ENCODE measurements around the gene CELSR2.
"Not testable (repeated sequence)": the region's sequence is repeated elsewhere in the genome, so short reads cannot be mapped to it uniquely, and the experiment has no call there.

The CELSR2 gene

GRCh38 chr1:109300650-109301151, 51.4 kb downstream of the CELSR2 start:
- H3K4me2 ChIP-seq, result no peak overlapping the region
- H3K4me1 ChIP-seq, result peaks cover 1% of the 10 kb centered on the region
- no peak overlapping the region for H3K9ac ChIP-seq
- no peaks in the 10 kb centered on the region for H3K9me3 ChIP-seq
- H4K20me1 ChIP-seq, result no peaks in the 10 kb centered on the region
- H3K27ac ChIP-seq, result no peak overlapping the region
- H3K36me3 ChIP-seq, result no peaks in the 10 kb centered on the region
- no peak for TF ChIP-seq Cebpa-rat (IDR thresholded peaks at IDR 0.05)
- no peaks in the 10 kb centered on the region for H3K27me3 ChIP-seq
- no peak overlapping the region for H3K4me3 ChIP-seq

DNA sequence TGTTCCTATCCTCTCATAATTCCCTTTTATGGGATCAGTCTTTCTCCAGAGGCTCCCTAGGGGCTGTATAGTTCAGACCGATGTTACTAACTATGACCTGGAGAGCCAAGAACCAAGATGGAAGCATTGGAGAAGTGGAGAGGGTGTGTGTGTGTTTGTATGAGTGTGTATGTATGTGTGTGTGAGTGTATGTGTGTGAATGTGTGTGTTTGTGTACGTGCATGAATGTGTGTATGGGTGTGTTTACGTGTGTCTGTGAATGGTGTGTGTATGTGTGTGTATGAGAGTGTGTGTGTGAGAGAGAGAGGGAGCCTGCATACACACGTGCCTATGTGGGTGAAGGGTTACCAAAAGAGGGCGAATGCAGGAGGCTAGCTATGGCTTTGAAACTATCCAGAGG, 52.5 kb downstream of the CELSR2 start:
- Histone ChIP-seq H3K4me1 (peaks cover 13% of the 10 kb centered on the region), H3K9ac (no peak overlapping the region), H3K27ac (no peak overlapping the region), H3K4me2 (no peak overlapping the region), H3K9me3 (no peaks in the 10 kb centered on the region), H3K4me3 (no peak overlapping the region), H4K20me1 (no peaks in the 10 kb centered on the region), H3K36me3 (no peaks in the 10 kb centered on the region), H3K27me3 (no peaks in the 10 kb centered on the region)
- TF ChIP-seq Cebpa-rat (IDR thresholded peaks at IDR 0.05), result no peak

GRCh38 chr1:109304226-109304920, 55.0 kb downstream of the CELSR2 start:
- H3K4me1 ChIP-seq, result peaks cover 30% of the 10 kb centered on the region
- no peaks in the 10 kb centered on the region for H3K36me3 ChIP-seq
- H4K20me1 ChIP-seq, result no peaks in the 10 kb centered on the region
- H3K4me2 ChIP-seq, result no peak overlapping the region
- TF ChIP-seq Cebpa-rat (IDR thresholded peaks at IDR 0.05), result no peak
- no peak overlapping the region for H3K4me3 ChIP-seq
- H3K9me3 ChIP-seq, result no peaks in the 10 kb centered on the region
- no peak overlapping the region for H3K27ac ChIP-seq
- no peak overlapping the region for H3K9ac ChIP-seq
- H3K27me3 ChIP-seq, result no peaks in the 10 kb centered on the region

- not testable (repeated sequence) for H4K20me1 ChIP-seq
Observed at GRCh38 chr1:109305991-109306390, 56.7 kb downstream of the CELSR2 start.

GRCh38 chr1:109306832-109307273, 57.5 kb downstream of the CELSR2 start, which contains the start of gene MYBPHL:
Gene MYBPHL (minus strand): TSS chr1:109307011. CDS start chr1:109306991, 20 bp downstream.
- H3K9me3 ChIP-seq, result no peaks in the 10 kb centered on the region
- H3K27ac ChIP-seq, result peak within 1 kb of the TSS; percentile 5; the same call in 1 of the 2 replicates
- H3K4me3 ChIP-seq, result no peak within 1 kb of the TSS
- H3K4me2 ChIP-seq, result peak within 1 kb of the TSS; percentile 68
- no peak within 1 kb of the TSS for H3K9ac ChIP-seq
- H3K4me1 ChIP-seq, result peaks cover 30% of the 10 kb centered on the region
- no peaks in the 10 kb centered on the region for H4K20me1 ChIP-seq
- no peak for TF ChIP-seq Cebpa-rat (IDR thresholded peaks at IDR 0.05)
- no peaks in the 10 kb centered on the region for H3K36me3 ChIP-seq
- H3K27me3 ChIP-seq, result no peaks in the 10 kb centered on the region

More at GRCh38 chr1:109305991-109306390, 56.7 kb downstream of the CELSR2 start:
- H3K27me3 ChIP-seq, H3K9me3 ChIP-seq, H3K4me3 ChIP-seq, H3K36me3 ChIP-seq, H3K9ac ChIP-seq, H3K27ac ChIP-seq: not testable (repeated sequence)
- Histone ChIP-seq H3K4me2 (peak overlapping the region; percentile 68), H3K4me1 (peaks cover 30% of the 10 kb centered on the region)

DNA sequence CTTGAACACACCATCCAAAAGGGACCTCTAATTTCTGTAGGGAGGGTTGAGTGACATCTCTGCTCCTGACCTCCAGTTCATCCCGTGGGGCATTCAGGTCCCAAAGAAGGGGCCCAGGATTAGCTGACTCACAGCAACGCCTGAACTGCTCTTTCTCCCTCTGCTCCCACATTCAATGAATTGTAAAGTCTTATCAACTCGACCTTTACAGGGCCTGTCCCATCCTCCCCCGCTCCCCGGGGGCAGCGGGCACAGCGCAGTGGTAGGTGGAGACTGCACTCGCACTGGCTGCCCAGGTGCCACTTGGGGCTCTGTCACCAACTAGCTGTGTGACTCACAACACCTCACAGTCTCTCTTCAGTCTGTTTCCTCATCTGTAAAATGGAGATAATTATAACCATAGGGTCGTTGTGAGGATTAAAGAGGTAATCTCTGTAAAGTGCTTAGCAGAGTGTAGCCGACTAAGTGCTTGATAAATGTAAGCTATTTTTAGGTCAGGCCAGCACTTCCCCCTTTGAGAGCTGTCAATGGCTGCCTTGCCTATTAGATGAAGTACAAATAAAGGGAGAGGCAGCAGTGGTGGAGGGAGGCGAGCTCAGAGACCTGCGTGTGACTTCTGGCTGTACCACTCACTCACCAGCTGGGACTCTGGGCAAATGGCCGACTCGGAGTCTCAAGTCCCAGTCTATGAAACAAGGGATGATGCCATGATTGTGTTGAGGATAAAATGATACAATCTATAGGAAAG, 58.1 kb downstream of the CELSR2 start:
- H3K9ac ChIP-seq, result no peak overlapping the region
- peak overlapping the region; percentile 5; the same call in 1 of the 2 replicates for H3K27ac ChIP-seq
- no peaks in the 10 kb centered on the region for H3K36me3 ChIP-seq
- no peaks in the 10 kb centered on the region for H3K9me3 ChIP-seq
- no peak for TF ChIP-seq Cebpa-rat (IDR thresholded peaks at IDR 0.05)
- peak overlapping the region; percentile 68 for H3K4me2 ChIP-seq
- H3K4me3 ChIP-seq, result no peak overlapping the region
- peaks cover 30% of the 10 kb centered on the region for H3K4me1 ChIP-seq
- no peaks in the 10 kb centered on the region for H3K27me3 ChIP-seq
- no peaks in the 10 kb centered on the region for H4K20me1 ChIP-seq

DNA sequence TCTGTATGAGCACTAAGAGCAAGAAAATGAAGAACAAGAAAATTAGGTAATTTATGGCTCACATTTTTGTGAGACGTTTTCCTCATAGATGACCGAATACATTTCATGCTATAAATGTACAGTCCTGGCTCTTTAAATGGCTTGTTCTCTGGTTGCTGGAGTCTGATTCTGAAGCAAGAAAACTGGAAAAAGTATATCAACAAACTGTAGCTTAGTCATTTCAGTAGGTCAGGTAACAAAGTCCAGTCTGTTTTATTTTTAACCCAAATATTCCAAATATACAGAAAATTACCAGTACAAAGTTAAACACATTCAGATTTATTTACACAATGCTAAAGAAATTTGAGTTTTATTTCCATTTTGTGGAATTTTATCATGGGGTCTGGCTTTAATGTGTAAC, 60.0 kb downstream of the CELSR2 start:
- Histone ChIP-seq H3K27ac (no peak overlapping the region), H3K4me1 (peaks cover 30% of the 10 kb centered on the region), H4K20me1 (no peaks in the 10 kb centered on the region), H3K4me3 (no peak overlapping the region), H3K36me3 (no peaks in the 10 kb centered on the region), H3K27me3 (no peaks in the 10 kb centered on the region), H3K4me2 (no peak overlapping the region), H3K9ac (no peak overlapping the region), H3K9me3 (no peaks in the 10 kb centered on the region)
- no peak for TF ChIP-seq Cebpa-rat (IDR thresholded peaks at IDR 0.05)

DNA sequence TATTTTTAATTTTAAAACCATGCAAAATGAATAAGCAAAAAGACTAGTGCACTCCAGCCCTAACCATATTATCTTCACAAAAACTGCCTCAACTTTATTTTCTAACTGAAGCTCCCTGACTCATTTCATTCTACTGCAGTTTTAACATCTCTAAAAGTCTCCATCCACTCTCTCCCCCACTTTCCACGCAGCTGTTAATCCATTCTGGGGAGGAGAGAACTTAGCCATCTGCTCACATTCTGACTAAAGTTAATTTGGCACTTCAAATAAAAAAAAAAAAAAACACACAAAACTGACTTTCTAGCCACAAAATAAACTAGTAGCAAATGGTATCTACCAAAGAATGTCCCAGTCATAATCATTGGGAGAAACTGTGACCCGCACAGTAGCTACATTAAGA, 62.9 kb downstream of the CELSR2 start:
- H4K20me1 ChIP-seq, result no peaks in the 10 kb centered on the region
- H3K27ac ChIP-seq, result no peak overlapping the region
- H3K4me2 ChIP-seq, result no peak overlapping the region
- no peak overlapping the region for H3K9ac ChIP-seq
- peaks cover 14% of the 10 kb centered on the region for H3K4me1 ChIP-seq
- H3K9me3 ChIP-seq, result no peaks in the 10 kb centered on the region
- no peak overlapping the region for H3K4me3 ChIP-seq
- H3K36me3 ChIP-seq, result peaks cover 2% of the 10 kb centered on the region
- no peak for TF ChIP-seq Cebpa-rat (IDR thresholded peaks at IDR 0.05)
- H3K27me3 ChIP-seq, result no peaks in the 10 kb centered on the region

- Histone ChIP-seq H3K9ac (no peak overlapping the region), H3K27ac (no peak overlapping the region), H3K4me2 (no peak overlapping the region), H3K9me3 (no peaks in the 10 kb centered on the region), H3K4me3 (no peak overlapping the region), H3K27me3 (no peaks in the 10 kb centered on the region), H3K4me1 (peaks cover 5% of the 10 kb centered on the region), H4K20me1 (no peaks in the 10 kb centered on the region), H3K36me3 (peaks cover 11% of the 10 kb centered on the region)
- TF ChIP-seq Cebpa-rat (IDR thresholded peaks at IDR 0.05), result no peak
Observed at GRCh38 chr1:109312978-109313775, 63.8 kb downstream of the CELSR2 start.

All from BLaER1 (cell line).